HEK293 (cell line): ENCODE results near the gene DDIT3.

Experiments used
- ZNF501 ChIP-seq: fragments of 450-650 bp; formaldehyde crosslinking; IDR thresholded peaks from 2 replicates; pipeline ENCODE4 v1.5.1; 2016; ENCODE audit warnings: missing biosample characterization, missing genetic modification characterization
- ZNF629 ChIP-seq: fragments of 450-650 bp; formaldehyde crosslinking; IDR thresholded peaks from 2 replicates; pipeline ENCODE4 v1.5.1; 2017; ENCODE audit warnings: missing biosample characterization, missing genetic modification characterization
- TF ChIP-seq, protein P1 (sequence below): fragments of 450-650 bp; formaldehyde crosslinking; IDR thresholded peaks from 2 replicates; pipeline ENCODE4 v1.5.1; 2016; ENCODE audit warnings: missing biosample characterization, missing genetic modification characterization
- TF ChIP-seq, protein P2 (sequence below): fragments of 450-650 bp; formaldehyde crosslinking; IDR thresholded peaks from 2 replicates; pipeline ENCODE4 v1.5.1; 2016; ENCODE audit warnings: missing biosample characterization, missing genetic modification characterization
- TF ChIP-seq, protein P3 (sequence below): fragments of 450-650 bp; formaldehyde crosslinking; IDR thresholded peaks from 2 replicates; pipeline ENCODE4 v1.5.1; 2016; ENCODE audit warnings: missing biosample characterization, missing genetic modification characterization

DNA sequence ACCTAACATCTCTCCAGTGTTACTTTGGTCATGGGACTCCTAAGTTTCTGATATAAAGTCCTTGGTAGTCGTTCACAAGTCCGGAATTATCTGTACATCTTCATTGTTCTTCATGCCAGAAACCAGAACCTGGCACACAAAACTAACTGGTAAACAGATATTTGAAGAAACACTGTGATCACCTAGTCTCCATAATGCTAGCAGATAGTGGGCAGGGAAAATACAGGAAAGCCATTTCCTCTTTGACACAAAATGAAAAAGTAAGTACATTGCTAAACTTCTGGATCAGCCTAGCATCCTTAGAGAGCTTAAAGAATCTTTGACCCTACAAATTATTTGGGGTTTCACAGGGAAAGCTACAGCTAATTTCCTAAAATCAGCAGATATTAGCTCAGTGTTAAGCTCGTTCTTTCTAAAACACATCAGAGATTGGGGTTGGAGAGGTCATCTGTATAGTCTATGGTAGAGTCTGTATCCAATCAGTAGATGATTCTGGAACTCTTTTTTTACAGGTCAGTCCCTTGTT lies 4.8 kb downstream of the DDIT3 start:
- TF ChIP-seq, protein P1, sequence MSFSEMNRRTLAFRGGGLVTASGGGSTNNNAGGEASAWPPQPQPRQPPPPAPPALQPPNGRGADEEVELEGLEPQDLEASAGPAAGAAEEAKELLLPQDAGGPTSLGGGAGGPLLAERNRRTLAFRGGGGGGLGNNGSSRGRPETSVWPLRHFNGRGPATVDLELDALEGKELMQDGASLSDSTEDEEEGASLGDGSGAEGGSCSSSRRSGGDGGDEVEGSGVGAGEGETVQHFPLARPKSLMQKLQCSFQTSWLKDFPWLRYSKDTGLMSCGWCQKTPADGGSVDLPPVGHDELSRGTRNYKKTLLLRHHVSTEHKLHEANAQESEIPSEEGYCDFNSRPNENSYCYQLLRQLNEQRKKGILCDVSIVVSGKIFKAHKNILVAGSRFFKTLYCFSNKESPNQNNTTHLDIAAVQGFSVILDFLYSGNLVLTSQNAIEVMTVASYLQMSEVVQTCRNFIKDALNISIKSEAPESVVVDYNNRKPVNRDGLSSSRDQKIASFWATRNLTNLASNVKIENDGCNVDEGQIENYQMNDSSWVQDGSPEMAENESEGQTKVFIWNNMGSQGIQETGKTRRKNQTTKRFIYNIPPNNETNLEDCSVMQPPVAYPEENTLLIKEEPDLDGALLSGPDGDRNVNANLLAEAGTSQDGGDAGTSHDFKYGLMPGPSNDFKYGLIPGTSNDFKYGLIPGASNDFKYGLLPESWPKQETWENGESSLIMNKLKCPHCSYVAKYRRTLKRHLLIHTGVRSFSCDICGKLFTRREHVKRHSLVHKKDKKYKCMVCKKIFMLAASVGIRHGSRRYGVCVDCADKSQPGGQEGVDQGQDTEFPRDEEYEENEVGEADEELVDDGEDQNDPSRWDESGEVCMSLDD (tag by site-specific recombination), result no peak
- TF ChIP-seq, protein P2, sequence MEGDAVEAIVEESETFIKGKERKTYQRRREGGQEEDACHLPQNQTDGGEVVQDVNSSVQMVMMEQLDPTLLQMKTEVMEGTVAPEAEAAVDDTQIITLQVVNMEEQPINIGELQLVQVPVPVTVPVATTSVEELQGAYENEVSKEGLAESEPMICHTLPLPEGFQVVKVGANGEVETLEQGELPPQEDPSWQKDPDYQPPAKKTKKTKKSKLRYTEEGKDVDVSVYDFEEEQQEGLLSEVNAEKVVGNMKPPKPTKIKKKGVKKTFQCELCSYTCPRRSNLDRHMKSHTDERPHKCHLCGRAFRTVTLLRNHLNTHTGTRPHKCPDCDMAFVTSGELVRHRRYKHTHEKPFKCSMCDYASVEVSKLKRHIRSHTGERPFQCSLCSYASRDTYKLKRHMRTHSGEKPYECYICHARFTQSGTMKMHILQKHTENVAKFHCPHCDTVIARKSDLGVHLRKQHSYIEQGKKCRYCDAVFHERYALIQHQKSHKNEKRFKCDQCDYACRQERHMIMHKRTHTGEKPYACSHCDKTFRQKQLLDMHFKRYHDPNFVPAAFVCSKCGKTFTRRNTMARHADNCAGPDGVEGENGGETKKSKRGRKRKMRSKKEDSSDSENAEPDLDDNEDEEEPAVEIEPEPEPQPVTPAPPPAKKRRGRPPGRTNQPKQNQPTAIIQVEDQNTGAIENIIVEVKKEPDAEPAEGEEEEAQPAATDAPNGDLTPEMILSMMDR (tag by site-specific recombination), result no peak
- TF ChIP-seq ZNF501 (tag by site-specific recombination) (no peak), ZNF629 (tag by site-specific recombination) (no peak)
- TF ChIP-seq, protein P3, sequence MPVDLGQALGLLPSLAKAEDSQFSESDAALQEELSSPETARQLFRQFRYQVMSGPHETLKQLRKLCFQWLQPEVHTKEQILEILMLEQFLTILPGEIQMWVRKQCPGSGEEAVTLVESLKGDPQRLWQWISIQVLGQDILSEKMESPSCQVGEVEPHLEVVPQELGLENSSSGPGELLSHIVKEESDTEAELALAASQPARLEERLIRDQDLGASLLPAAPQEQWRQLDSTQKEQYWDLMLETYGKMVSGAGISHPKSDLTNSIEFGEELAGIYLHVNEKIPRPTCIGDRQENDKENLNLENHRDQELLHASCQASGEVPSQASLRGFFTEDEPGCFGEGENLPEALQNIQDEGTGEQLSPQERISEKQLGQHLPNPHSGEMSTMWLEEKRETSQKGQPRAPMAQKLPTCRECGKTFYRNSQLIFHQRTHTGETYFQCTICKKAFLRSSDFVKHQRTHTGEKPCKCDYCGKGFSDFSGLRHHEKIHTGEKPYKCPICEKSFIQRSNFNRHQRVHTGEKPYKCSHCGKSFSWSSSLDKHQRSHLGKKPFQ, result no peak
